Cerebellar cortex (tissue), 1 donor: ENCODE results near the gene SNRPD2.
"Not testable (repeated sequence)": the region's sequence is repeated elsewhere in the genome, so short reads cannot be mapped to it uniquely, and the experiment has no call there.

Experiments used
- DNase-seq: peaks from one replicate; pipeline ENCODE4 v3.0.0-alpha.2; 2015; ENCODE audit warnings: low spot score

The SNRPD2 gene

DNA sequence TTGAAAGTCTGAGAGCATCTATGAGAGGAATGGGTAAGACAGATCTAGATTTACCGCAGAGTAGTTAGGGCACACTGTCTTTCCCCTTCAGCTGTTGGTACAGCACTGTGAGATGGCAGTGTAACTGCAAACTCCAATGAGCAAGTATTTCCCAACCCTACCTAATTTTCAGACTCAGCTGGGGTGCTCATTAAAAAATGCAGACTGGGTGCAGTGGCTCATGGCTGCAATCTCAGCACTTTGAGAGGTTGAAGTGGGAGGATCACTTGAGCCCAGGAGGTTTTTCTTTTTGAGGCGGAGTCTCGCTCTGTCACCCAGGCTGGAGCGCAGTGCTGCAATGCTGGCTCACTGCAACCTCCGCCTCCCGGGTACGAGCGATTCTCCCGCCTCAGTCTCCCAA is 13.4 kb upstream of the SNRPD2 start:
- no peak for DNase-seq

DNA sequence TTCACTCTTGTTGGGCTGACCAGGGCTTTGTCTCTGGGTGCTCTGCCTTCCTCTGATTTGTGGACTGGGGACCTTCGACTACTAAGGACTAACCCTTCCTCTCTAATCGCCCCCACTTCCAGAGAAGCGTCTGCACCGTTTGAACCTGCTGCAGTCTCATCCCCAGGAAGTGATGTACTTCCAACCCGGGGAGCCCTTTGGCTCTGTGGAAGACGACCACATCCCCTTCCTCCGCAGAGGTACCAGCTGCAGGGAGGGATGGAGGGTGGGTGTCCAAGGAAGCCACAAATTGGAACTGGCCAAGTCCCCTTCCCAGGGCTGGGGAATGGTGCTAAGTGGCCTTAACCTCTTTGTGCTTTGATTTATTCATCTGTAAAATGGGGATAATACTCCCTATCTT is 9.9 kb upstream of the SNRPD2 start:
- DNase-seq: no peak

DNA sequence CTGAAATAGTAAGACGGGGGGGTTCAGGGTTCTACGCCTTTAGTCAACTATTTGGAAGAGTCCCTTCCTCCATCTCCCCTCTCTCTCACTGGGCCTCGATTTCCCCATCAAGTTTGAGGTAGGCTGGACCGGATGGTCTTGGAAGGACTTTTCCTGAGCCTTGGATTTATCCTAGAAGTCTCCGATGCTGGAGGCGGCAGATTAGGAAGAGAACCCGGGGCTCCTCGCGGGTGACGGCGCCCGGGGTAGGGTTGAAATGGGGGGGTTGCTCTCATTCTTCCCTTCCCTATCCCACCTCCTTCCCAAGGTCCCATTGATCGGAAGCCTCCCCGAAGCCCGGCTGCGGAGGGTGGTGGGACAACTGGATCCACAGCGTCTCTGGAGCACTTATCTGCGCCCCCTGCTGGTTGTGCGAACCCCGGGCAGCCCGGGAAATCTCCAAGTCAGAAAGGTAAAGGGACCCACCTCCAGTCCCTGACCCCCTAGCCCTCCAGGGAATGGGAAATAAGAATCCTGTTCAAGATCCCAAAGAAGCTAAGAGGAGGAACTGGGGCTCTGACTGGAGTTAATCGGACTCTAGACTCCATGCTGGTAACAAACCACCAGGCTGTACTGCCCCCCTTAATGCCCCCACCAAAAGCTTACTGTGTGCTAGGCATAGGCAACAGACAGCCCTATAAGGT is 1.5 kb upstream of the SNRPD2 start:
- DNase-seq: peak; percentile 72

DNA sequence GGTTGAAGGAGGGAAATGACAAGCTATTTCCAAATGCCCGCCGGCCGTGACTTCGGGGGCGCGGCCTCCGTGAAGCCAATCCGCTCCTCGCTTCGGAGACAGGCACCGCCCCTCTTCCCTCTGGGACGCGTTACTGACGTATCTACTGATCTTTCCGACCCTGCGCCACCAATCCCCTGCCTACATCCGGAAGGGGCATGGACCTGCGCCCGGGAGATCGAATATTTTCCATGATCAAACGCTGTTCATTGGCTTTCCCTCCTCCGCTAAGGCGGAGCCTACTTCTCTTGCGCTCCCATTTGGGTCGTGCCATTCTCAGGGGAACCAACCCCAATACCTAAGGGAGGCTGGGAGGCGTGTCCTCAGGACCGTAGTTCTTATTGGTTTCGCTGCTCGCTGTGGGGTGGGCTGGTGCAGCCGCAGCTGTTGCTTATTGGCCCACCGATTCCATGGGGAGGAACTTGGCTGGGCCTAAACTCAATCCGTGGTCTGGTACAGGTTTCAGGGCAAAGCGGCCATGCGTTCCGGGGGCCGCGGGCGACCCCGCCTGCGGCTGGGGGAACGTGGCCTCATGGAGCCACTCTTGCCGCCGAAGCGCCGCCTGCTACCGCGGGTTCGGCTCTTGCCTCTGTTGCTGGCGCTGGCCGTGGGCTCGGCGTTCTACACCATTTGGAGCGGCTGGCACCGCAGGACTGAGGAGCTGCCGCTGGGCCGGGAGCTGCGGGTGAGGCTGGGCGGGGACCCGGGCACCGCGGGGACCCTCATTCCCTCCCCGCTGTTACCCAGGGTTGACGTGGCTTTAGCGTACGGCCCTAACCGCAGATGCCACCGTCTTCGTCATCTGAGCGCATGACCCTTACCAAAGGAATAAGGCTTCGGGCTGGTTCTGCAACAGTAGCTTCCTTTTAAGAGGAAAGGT is 693 bp upstream of the SNRPD2 start, which contains the start of gene QPCTL:
QPCTL (plus strand) TSS at position 480 of the 919 bp plus-strand sequence; CDS start at position 518, 38 bp downstream.
- peak; percentile 100 for DNase-seq

DNA sequence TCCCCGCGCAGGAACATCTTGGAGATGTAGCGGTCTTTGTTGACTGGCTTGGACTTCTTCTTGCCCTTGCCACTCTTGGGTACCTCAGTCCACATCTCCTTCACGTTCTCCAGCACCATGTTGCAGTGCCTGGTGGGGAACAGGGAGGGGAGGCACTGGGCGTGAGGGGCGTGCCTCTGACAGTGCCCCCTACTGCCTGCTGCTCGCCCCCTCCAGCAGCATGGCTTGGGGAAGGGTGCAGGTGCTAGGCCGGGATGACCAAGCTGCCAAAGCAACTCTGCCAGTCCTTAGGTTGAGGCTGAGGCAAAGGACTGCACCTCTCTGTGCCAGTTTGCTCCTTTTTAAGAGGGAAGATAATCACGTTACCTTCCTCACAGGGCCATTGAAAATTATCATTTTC is 4.2 kb downstream of the SNRPD2 start:
- no peak for DNase-seq

DNA sequence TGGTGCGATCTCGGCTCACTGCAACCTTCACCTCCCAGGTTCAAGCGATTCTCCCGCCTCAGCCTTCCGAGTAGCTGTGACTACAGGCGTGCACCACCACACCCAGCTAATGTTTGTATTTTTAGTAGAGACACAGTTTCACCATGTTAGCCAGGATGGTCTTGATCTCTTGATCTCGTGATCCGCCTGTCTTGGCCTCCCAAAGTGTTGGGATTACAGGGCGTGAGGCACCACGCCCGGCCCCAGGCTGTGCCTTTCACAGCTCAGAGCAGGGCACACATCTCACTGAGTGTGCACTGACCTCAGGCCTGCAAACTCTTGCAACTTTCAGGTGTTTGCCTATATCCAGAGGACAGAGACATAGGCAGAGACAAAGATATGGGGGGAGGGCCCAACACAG is 6.7 kb downstream of the SNRPD2 start:
- DNase-seq: not testable (repeated sequence)

DNA sequence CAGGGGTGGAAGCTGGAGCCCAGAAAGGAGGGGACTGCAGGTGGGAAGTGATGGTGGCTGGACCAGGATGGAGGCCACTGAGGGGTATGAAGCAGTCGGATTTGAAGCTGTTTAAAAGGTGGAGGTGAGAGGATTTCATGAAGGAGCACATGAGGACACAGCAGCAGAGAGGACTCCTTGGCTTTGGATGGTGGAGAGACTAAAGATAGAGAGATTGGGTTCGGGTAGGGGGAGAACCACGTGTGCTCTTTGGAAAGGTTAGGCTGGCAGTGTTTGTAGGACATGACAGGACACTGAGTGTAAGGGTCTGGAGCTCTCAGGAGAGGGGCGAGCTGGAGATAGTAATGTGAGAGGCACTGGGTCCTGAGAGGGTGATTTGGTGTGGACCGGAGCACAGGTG is 8.8 kb downstream of the SNRPD2 start:
- DNase-seq: no peak

DNA sequence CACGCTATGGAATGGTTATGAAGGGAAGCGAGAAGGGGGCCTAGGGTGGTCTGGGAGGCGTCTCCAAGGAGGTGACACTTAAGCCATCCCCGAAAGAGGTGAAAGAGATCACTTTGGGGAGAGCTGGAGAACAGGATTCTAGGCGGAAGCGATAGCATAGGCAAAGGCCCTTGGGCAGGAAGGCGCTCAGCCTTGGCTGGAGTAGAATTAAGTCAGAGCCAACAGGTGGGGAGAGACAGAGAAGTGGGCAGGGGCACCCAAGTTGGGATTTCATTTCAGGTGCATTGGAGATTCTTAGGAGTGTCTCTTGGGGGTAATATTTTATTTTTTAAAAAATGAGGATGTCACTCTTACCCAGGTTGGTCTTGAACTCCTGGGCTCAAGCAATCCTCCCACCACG is 9.6 kb downstream of the SNRPD2 start:
- no peak for DNase-seq

DNA sequence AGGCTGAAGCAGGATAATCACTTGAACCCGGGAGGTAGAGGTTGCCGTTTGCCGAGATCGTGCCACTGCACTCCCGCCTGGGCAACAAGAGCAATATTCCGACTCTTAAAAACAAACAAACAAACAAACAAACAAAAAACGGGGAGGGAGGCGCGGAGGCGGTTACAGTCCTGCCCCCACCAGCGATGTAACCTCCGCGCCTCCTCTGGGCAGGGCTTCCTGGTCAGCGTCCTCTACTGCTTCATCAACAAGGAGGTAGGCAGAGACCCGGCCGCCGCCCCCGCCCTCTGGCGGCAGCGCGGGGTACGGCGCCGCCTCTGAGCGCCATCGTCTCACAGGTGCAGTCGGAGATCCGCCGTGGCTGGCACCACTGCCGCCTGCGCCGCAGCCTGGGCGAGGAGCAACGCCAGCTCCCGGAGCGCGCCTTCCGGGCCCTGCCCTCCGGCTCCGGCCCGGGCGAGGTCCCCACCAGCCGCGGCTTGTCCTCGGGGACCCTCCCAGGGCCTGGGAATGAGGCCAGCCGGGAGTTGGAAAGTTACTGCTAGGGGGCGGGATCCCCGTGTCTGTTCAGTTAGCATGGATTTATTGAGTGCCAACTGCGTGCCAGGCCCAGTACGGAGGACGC is 10.2 kb downstream of the SNRPD2 start:
- DNase-seq: peak; percentile 87

DNA sequence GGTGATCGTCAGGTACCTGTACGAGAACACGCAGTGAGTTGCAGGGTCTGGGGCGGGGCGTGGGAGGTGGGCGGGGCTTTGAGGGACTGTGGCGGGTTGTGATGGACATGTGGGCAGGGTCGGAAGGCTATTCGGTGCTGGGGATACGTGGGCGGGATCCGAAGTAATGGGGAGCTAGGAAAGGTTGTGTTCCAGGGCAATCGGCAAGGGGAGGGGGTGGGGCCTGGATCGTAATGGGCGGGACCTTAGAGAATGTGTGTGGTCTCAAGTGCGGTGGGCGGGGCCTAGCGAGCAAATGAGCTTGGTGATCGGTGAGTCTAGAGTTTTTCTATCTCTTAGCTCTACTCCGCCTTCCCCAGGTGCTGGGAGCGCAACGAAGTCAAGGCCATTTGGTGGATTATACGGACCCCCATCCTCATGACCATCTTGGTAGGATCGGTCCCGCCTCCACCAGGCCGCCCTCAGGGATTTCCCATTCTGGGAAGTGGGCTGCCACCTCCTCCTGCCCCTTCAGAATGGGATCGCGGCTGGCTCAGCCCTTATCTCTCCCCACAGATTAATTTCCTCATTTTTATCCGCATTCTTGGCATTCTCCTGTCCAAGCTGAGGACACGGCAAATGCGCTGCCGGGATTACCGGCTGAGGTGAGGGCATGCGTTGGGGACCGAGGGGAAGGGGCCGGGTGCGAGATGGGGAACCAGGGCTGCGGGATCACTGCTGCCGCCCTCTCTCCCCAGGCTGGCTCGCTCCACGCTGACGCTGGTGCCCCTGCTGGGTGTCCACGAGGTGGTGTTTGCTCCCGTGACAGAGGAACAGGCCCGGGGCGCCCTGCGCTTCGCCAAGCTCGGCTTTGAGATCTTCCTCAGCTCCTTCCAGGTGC is 14.2 kb downstream of the SNRPD2 start:
- peak; percentile 69 for DNase-seq

DNA sequence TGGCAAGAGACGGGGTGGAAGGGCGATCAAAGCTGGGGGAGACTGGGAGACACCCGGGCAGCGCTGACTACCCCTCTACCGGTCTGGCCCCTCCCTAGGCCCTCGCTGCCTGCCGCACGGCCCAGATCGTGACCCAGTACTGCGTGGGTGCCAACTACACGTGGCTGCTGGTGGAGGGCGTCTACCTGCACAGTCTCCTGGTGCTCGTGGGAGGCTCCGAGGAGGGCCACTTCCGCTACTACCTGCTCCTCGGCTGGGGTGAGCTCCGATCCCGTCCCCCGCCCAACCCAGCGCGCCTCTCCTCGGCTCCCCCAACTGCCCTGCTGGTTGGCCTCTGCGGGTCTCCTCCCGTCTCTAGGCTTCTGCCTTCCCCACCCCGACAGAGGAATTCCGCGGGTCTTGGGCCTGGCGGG is 14.9 kb downstream of the SNRPD2 start:
- DNase-seq: no peak

DNA sequence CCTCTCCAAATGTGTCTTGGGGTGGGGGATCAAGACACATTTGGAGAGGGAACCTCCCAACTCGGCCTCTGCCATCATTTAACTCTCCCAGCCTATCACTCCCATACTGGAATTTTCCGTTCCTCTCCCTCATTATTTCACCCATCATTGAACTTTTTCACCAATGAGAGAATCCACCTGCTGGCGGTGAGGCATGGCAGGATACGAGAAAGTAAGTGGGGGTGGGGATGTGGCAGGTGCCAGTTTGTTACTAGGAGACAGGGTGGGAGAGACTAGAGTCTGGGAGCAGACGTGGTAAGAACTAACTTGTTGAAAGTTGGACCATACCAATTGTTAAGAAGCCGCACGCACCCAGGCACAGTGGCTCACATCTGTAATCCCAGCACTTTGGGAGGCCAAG is 16.8 kb downstream of the SNRPD2 start:
- no peak for DNase-seq

DNA sequence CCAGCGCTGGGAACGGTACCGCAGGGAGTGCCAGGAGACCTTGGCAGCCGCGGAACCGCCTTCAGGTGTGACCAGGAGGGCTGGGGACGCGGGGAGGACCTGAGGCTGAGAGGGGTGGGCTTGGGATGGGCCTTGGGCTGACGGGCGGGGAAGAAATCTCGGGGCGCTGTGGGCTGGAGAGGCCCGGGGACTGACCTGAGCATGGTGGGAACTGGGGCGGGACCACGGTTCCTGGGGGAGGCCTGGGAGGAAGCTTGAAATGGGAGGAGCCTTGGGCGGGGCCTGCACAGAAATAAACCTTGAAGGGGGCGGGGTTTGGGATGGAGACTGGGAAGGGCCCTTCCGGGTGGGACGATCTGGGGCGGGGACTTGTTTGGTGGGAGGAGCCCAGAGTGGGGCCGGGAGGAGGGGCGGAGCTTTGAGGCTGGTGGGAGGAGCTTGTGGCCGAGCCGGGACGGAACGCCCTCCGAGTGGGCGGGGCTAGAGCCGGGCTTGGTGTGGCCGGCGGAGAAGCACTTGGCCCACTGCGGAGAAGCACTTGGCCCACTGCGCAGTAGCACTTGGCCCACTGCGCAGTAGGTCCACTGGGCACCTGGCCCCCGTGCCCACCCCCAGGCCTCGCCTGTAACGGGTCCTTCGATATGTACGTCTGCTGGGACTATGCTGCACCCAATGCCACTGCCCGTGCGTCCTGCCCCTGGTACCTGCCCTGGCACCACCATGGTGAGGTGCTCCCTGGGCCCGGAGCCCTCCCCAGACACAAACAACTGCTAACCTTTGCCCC is 20.9 kb downstream of the SNRPD2 start:
- DNase-seq: peak; percentile 72

DNA sequence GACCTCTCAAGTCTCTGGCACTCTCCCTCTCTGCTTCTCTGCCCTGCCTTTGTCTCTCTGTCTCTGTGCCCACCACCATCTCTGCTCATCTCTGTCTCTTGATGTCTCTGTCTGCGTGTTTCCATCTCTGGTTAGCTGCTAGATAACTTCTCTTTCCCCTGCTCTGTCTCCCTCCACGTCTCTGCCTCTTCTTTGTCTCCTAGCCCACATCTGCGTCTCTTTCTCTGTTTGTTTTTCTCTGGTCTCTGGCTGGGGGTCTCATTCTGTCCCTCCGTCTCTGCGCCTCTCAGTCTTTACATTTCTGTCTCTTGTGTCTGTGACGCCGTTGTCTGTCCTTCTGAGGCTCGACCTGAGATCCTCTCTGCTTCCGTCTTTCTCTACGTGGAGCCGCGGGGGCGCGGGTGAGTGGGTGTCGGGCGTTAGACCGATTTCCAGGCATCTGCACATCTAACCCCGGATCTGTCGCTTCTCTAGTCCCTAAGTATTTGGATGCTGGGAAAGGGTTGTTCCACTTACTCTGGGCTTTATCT is 23.3 kb downstream of the SNRPD2 start:
- no peak for DNase-seq

DNA sequence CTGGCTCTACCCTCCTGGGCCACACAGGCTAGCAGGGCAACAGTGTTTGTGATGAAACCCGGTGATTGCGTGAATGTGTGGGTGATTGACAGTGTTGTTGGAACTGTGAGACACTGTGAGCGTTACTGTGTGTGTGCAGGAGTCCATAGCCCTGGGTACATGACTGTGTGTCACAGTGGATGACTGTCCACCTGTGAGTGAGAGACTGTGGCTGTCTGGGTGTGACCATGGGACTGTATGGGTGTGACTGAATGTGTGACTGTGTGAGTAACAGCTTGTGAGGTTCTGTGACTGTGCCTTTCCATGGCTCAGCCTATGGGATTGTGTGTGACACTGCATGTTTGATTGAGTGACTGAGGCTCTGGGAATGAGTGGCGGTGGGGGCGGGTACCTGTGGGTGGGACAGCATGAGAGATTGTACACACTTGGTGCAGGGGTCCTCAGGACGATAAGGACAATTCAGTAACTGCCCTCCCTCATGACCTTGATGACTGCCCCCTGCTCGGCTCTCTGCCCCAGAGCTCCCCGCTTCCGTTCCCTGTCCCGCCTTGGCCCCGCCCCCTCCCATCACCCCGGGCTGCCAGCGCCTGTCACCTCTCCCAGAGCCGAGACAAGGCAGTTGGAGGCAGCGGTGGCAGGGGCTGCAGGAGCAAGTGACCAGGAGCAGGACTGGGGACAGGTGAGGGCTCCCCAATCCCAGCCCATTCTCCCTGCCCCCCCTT is 24.0 kb downstream of the SNRPD2 start, which contains the start of gene GIPR:
GIPR (plus strand) TSS at position 602 of the 722 bp plus-strand sequence. CDS start 1,300 bp downstream, outside the sequence.
- peak; percentile 39 for DNase-seq

DNA sequence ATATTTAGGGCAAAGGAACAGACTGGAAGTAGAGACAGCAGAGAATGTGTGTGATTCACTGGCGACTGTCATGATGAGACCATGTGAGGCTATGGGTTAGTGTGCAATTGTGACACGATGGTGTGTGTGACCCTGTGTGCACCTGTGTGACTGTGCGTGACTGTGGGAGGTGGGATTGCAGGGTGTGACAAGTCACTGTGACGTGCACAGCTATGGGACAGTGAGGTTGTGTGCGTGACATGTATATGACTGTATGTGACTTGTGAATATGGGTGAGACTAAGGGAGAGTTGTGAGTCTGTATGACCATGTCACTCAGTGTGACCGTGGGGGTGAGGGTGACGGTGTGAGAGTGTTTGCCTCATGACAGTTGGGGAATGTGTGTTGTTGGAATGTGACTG is 27.2 kb downstream of the SNRPD2 start:
- DNase-seq: no peak

DNA sequence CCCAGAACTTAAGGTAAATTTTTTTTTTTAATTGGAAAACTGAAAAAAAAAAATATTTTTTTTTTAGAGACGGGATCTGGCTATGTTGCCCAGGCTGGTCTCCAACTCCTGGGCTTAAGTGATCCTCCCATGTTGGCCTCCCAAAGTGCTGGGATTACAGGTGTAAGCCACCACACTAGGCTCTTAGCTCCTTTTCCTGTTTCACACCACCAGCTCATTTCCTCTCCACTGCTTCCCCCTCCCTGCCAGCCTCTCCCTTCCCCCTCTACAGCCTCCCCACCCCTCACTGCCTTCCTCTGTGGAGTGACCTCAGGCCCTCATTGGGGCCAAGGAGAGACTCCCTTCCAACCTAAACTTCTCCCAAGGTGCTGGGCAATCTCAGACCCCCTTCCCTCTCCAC is 28.0 kb downstream of the SNRPD2 start:
- DNase-seq: no peak

DNA sequence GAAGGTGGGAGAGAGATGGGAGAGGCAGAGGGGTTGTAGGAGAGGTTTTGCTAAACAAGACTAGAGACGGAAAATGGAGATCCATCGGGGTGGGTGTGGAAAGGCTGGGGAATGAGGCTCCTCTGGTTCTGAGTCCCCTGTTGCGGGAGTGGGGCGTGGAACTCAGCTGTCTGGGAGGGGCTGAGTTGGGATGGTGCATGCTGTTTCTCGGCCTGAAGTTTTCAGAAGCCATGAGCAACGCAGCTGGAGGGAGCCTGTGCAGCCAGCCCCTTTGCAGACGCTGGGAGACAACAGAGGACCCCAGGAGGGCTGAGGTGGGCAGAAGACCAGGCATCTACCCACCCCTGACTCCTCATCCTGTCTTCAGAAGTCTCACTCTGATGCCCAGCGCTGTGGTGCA is 31.1 kb downstream of the SNRPD2 start:
- DNase-seq: no peak

DNA sequence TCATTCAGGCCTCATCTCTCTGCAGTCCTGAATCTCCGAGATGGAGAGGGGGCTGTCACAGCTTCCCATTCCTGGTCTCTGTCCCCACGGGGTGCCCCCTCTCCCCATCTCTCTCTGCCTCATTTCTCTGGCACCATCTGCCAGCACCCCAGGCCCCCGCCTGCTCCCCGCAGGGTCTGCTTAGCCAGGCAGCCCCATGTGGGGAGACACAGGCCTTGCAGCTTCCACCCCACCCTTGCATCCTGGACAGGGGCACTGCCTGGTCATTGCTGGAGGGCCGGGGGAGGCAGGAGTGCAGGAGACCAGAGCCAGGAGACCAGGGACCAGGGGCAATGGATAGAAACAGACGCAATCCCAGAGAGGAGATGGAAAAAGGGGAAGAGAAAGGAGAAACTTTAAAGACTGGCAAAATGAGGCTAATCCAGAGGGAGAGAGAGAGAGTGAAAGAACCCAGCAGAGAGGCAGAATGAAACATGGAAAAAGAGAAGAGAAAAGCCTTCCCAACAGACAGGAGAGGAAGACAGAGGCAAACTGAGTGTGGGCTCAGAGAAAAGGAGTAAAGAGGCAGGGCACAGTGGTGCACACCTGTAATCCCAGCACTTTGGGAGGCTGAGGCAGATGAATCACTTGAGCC is 32.5 kb downstream of the SNRPD2 start:
- no peak for DNase-seq
